HPDE6-E6E7 (cell line): ENCODE results near the gene TMEM87A.
A peak's percentile ranks its signal among the peaks of the same experiment; 100 is the strongest.

ENCODE experiments used
- DNase-seq: peaks from one replicate; pipeline ENCODE4 v3.0.0; 2011; ENCODE audit warnings: missing footprints; ENCODE audit errors: extremely low spot score

Gene TMEM87A

DNA sequence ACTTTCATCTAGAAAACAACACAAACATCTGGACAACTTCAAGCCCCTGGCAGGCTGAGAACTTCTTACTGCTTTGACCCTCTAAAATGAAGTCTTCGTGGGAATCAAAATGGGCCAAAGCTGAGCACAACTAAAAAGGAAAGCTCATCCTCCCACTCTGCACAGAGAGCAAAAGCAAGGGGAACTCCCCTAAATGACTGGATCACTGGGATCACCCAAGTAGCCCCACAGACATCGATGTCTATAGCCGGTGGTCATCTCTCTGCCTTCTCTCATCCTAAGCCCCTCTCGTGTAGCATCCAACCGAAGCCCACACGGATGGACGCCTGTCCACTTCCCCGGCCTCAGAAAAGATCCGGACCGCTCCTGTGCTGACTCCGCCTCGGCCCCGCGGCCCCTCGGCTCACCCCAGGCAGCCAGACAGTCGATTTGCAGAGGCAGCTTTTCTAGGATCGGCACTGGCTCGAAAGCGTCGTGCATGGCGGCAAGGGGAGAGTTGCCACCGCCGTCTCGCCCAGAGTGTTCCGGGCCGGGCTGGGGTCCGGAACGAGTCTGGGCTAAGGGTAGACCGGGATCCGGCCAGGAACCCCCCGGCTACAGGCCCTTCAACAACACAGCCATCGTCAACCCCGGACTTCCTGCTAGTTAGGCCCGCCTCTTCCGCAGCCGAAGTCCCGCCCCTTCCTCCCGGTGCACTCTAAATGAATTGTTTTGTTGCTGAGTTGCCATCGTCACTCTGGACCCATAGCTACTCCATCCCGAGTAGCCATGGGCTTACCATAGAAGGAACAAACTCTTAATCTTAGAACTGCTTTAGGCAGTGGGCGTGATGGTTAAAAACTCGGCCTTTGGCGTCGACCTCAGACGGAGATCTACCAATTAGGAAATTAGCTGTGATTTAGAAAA, 65.3 kb downstream of the TMEM87A start, which contains the start of gene VPS39:
TSS of gene VPS39 (minus strand) at position 631 of the 906 bp plus-strand sequence. CDS start at position 480, 151 bp downstream.
- DNase-seq, result peak; percentile 76

DNA sequence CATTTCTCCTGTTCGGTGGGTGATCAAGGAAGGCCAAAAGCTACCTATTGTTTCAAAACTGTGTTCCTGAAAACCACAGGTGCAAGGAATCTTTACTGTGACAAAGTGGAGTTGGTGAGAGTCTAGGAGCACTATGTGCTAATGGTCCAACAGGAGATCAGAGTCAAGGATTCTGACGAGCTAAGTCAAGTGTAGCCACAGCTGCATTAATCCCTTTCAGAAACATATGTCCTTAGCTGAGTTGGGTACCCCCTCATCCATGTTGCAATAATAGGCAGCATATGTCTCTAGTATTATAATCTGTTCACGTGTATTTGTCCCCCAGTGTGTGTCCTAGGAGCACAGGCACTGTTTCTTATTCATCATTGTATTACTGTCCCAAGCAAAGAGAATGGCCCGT, 66.8 kb downstream of the TMEM87A start:
- no peak for DNase-seq

DNA sequence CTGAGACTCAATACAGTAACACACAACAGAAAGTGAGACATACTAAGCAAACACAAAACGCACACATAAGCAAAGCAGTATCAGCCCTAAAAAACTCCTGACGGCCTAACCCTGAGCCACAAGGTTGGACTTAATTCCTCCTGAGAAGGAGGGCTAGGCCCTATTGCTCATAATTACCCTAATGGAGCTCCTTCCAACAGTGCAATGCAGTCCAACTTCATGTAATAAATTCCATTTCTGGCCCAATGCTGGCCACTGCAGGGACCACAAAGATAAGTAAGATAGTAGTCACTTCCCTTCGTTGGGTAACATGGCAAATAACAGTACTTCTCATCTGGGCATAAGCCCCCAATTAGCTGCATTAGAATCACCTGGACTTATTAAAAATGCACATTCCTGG, 69.3 kb downstream of the TMEM87A start:
- DNase-seq, result no peak

DNA sequence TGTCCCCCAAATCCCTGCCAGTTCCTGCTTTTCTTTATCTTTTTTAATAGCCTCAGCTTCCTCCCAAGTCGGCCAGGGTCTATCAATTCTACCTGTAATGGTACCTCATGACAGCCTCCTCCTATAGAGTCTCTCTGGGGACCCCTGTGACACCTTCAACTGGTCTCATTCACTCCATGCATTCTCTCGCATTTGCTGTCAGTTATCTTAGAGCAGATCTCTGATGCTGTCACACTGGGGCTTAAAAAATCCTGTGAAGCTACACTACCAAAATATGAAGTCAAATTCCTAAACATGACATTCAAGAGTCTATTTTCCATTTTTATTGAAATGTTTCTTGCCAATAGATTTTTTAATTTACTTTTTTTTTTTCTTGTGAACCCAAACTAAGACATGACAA, 70.6 kb downstream of the TMEM87A start:
- no peak for DNase-seq

DNA sequence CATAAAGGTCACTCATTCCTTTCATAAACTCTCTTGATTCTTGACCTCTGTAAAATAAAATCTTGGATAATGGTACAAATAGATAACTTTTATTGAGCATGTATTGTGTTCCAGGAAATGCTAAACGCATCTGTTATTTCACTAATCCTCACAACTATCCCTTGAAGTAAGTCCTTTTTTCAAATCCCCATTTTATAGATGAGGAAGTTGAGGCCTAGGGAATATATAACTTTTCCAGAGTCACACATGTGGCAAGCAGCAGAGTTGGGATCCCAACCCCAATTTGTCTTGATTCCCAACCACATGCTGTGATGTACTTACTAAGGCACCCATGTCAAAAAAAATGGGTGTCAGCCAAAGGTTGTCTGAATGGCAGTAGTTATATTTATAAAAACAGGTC, 71.4 kb downstream of the TMEM87A start:
- no peak for DNase-seq

DNA sequence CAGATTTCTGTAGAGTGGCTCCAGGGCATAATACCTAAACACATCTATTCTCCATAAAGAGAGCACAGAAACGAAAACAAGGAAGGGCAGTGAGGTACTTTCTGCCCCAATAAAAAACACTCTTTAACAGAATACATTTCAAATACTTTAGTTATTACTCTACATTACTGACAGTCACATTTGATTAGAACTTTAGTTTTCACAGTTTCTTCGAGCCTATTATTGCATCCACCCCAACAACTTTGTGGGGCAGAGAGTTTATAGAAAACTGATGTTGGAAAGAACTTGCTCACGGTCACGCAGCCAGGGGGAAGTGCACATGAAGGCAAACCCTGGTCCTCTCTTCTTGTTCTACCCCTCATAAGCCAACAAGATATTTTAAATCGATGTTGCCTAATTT, 74.1 kb downstream of the TMEM87A start:
- DNase-seq, result no peak

DNA sequence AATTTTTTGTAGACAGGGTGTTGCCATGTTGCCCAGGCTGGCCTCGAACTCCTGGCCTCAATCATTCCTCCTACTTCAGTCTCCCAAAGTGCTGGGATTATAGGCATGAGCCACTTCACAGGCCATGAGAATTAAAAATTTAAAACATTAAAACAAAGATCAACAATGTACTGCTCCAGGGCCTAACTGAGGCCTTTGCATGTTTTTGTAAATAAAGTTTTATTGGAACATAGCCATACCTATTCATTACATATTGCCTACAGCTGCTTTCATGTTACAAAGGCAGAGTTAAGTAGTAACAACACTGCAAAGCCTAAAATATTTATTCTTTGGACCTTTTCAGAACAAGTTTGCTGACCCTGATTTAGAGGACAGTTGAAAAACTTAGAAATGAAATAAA, 74.7 kb downstream of the TMEM87A start:
- DNase-seq, result no peak

DNA sequence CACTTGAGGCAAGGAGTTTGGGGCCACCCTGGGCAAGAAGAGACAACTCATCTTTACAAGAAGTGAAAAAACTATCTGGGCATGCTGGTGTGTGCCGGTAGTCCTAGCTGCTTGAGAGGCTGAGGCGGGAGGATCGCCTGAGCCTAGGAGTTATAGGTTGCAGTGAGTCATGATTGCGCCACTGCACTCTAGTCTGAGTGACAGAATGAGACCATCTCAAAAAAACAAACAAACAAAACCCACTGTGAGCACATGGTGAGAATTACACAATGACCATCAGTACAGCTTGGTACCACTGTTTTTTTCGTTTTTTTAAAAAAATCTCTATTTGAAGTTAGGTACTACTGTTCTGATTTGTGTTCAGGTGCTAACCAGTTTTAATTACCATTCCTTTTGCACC, 78.7 kb downstream of the TMEM87A start:
- DNase-seq, result no peak

DNA sequence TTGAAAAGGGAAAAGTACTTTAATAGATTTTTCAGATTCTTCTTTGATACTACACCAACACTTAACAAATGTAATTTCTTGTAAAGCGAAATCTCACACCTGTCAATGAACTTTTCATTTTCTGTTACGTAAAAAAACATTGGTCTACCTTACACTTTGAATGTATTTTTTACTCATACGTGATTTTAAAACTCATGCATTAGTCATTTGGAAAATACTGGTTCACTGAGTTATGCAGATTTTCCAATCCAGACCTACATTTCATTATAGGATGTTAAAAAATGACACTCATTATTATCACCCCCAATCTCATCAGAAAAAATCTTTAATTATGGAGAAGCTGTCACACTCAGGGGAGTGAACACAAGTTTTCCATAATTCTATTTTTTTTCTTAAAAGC, 79.8 kb downstream of the TMEM87A start:
- no peak for DNase-seq

DNA sequence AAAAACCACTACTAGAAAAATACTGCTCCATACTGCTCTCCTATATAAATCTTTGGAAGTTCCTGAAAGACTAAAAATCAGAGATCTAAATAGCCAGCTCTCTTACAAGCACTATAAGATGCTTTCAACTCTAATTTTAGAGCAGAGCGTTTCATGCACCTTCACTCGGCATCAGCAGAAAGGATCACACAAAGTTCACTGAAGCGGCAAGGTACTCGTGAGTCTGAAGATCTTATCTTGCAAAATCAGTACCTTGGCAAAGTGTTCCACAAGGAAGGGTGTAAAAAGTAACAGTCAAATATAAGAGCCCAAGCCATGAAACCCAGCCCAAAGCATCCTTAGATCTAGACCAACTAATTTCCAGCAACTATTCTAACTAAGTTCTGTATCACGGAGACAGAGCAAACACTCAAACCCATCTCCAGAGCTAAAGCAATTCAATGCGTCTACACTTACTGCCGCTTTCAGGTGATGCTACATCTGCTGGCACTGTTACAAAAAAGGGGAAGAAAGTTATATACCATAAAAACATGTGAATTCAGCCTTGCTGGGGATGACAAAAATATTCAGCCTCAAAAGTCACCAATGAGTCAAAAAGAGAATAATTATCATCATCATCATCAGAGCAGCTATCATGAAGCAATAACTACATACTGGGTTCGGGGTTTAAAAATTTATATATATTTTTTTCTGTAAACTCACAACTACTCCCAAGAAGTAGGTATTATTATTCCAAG, 81.5 kb downstream of the TMEM87A start:
- no peak for DNase-seq

DNA sequence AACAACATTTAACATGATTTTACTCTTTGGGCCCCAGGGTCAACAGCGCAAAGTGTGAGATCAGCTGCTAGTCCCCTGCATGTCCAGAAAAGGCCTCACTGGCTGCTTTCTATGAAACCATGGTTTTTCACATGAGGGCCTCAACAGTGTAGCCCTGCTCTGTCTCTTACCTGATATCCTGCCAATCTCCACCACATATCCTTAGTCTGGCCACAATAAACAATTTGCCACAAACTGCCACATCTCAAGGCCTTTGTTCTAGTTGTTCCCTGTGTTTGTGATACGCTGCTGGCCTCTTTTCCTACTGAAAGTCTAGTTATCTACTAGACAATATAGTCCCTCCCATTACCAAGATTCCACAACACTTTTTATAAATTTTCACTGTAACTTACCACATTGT, 82.9 kb downstream of the TMEM87A start:
- no peak for DNase-seq

DNA sequence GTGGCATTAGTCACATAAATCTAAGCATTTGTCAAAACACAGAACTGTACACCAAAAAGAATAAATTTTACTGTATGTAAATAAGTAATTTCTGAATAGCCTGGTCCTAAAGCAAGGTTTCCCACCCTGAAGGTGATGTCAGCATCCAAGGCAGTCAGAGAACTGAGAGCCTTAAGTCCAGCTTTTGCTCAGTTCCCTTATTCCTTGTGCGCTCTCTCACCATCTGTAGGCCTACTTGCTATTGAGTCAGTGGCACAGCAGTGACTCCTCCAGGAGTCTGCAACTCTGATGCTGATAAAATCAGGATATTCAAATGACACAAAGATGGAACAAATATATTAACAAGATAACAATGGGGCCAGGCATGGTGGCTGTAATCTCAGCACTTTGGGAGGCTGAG, 87.4 kb downstream of the TMEM87A start:
- DNase-seq, result no peak

DNA sequence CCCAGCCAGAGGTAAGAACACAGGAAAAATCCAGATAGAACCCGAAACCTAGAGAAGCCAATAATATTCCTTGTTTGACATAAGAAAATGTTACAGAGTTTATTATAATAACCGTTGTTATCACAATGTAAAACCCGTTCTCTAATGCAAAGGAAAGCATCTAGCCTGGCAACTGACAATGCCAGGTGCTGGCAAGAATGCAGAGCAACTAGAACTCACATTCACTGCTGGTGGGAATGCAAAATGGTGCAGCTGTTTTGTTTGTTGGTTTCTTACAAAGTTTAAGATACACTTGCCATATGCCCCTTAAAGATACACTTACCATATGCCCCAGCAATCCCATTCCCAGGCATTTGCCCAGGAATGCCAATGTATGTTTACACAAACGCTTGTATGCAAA, 88.5 kb downstream of the TMEM87A start:
- no peak for DNase-seq

DNA sequence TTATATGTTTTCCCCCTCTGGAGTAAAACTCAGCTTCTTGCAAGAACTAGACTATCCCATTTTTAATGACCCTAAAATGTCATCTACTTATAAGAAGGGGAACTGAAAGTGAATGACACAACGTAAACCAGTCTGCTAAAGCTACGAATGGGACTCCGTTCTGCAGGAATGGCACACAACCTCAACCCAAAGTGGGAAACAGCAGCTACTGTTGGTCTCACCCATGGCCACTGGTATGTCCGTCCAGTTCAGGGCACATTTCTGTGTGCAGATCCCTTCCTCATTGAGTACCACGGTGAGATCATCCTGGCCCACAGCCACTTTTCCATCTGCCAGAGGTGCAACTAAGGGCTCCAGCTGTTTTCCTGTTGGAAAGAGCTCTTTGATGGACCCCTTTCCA, 88.9 kb downstream of the TMEM87A start:
- no peak for DNase-seq

DNA sequence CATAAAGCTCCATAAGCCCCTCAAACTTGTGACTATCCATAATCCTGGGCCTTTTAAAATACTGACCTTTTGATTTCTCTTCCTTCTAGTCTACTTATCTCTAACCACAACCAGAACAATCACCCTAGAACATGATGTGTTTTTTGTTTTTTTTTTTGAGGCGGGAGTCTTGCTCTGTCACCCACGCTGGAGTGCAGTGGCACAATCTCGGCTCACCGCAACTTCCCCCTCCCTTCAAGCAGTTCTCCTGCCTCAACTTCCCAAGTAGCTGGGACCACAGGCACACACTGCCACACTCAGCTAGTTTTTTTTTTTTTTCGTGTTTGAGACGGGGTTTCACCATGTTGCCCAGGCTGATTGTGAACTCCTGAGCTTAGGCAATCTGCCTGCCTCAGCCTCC, 90.3 kb downstream of the TMEM87A start:
- DNase-seq, result no peak

DNA sequence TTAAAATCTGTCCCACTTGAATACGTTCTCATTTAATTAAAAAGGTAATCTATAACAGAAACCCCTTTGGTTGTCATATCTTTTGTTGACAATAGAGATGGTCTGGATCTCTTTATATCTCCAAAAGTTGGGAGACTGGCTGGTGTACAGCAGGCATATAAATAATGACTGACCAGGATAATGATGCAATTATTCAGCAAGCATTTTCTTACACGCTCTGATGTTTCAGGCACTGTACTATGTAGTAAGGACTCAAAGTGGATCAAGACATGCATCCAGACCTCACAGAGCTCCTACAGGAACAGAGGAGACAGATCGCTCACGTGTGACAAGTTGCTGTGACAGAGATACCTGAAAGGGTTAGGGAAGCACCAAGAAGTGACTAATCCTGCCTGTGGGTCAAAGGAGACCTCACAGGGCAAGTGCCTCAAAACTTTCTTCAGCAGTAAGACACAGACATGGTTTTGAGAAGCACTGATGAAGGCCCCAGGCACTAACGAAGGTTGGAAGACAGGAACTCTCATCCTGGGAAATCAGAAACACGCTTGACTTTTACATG, 90.8 kb downstream of the TMEM87A start:
- no peak for DNase-seq

DNA sequence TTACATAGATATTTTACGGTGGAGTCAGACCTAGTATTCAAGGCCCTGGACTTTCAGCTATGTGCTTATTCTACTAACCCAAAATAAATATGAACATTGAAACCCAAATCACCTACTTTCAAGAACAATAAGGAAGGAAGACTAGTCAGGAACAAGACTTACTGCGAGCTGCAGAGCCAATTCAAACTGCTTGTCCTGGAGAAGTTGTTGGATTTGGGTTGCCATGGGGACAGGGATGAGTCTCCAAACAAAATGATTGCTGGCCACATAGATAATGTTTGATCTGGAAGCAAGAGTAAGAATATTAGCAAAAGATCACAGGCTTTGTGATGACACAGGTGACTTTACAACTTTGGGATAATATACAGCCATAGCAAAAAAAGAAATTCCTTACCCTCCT, 95.2 kb downstream of the TMEM87A start:
- DNase-seq, result no peak

DNA sequence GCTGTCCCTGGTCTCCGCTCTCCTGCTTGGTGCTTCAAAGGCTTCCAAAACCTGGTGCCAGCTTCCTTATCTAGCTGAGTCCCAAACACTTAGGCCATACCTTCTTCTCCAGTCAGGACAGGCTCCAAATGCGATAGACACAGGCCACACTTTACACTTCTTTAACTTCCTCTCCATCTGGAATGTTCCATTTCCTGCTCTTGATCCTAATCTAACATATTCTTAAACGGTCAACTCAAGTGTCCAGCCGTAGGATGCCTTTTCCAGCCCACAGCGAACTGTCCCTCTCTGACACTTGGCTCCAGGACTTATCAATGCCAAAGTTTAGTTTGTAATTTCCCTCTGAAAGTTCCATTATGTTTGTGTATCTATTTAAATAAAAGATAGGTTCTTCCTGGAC, 97.6 kb downstream of the TMEM87A start:
- no peak for DNase-seq

DNA sequence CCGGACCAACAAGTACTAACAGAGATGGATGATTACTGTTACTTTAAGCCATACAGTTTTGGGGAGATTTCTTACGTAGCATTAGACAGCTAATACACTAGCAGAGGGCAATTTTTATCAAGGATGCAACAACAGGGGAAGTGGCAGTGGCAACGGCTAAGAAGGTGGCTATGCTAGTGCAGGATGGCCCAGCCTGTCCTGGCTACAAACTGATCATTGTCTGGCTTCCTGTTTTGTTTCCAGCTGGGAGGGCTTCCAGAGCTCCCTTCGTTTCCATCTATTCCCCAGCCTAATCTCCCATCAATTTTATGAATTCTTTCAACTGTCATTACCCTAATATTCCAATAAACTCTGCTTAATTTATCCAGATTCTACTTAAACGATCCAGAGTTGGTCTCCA, 100.8 kb downstream of the TMEM87A start:
- DNase-seq, result no peak

DNA sequence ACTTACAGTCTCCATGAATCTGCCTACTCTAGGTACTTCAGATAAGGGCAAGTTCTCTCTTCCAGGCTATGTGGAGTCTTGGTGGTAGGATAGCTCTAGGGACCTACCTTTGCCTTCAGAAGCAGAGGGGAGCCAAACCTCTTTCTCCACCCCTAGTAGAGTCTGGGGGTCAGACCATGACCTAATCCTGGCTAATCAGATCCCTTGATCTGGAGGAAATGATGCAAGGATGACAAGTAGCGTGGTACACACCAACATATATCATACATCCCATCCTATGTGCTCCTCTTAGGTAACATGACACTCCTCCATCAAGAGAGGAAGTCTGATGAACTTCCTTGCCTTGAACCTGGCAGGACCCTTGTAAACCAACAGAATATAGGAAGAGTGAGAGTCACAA, 101.4 kb downstream of the TMEM87A start:
- no peak for DNase-seq

DNA sequence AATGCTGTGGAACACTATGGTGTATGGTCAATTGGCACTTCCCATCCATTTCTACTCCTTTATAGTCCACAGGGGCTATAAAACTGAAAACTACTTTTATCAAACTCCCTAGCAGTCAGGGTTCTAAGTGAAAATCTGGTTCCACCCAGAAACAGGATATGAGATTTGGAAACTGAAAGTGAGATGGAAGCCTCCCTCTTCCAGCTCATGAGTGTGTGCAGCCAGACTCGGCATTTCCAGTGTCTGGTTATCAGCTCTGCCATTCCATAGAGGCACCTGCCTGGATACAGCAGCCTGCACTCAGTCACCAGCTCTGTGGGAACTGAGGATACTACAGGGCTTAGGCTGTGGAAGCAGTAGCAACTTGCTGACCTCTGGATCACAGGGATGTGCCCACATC, 102.1 kb downstream of the TMEM87A start:
- no peak for DNase-seq

DNA sequence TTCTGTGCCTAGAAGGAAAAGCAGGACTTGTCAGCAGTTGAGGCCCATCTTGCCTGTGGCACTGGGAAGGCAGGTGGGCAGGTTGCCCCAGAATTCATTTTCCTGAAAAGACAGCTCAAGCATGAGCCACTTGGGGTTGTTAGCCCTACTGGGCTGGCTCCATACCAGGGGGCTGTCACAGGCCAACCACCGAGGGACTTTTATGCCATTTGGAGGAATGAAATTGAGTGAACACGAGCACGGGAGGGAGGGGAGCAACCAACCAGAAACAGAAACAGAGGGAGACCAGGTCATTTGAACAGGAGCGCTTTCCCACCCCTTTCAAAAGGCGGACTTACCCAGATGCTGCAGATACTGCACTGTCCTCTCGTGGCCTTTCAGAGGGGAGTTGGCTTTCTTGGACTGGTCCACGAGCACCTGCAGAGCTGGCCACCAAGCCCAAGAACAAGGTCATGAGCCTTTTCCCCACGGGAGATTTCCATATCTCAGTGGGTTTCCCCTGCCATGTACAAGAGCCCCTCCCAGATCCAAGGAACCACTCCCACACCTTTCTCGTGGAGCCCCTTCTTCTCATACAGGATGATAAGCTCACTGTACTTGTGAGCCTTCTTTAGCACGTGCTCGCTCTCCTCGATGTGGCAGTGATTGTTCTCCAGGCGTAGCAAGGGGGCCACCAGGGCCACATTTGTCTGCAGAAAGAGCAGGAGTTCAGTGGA, 106.8 kb downstream of the TMEM87A start:
- no peak for DNase-seq
